Lower leg skin (tissue), 3 donors: ENCODE measurements around the gene ARHGAP40.

Source experiments
- POLR2A ChIP-seq, 2 donors: fragments of 450-650 bp; IDR thresholded peaks; one replicate each; pipeline ENCODE4 v1.6.1; 2016 to 2017; ENCODE audit warnings: antibody characterized with exemption in 2 of 2, mild to moderate bottlenecking in 1 of 2, moderate library complexity in 1 of 2
- TF ChIP-seq, protein P1 (sequence below), 3 donors: fragments of 450-650 bp; IDR thresholded peaks; one replicate each; pipeline ENCODE4 v1.5.1; 2016; ENCODE audit warnings: antibody characterized with exemption in 3 of 3, mild to moderate bottlenecking in 3 of 3, moderate library complexity in 2 of 3

DNA sequence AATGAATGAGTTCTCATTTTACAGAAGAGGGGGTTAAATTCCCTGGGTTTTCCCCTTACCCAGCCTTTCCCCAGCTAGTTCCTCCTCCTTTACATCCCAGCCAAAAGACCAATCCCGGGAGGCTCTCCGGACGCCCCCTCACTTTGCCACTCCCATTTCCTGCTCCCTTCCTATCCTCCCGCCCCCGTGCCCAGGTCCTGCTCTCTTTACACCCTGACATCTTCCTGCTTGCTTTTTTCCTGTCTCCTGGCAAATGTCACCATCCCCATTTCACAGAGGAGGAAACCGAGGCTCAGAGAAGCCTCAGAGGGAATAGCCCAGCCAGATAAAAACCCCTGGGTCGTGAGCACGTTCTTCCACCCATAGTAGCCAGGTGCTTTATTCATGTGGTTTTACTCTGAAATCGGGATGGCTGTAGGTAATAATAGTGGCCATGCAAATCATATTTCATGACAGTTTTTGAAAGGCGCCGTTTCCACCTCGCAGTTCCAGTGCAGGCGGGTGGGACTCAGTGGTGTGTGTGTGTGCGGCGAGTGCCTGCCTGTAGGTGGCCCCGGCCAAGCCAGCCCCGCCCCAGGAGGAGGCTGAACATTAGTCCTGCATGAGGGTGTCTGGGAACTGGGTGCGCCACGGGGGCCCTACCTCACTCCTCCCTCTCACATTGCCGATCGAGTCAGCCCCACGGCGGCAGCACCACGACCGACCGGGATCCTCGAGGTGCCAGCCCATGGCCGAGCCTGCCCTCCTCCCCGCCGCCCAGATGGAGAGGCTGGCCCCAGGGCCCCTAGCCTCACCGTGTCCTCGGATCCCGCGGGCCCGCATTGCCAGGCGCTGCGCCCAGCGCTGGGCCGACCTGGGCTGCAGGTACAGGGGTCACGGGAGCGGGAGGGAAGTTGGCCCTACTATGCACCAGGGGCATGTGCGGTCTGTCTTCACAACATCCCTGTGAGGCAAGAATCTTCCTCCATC, at the start of gene ARHGAP40:
- TF ChIP-seq, protein P1, sequence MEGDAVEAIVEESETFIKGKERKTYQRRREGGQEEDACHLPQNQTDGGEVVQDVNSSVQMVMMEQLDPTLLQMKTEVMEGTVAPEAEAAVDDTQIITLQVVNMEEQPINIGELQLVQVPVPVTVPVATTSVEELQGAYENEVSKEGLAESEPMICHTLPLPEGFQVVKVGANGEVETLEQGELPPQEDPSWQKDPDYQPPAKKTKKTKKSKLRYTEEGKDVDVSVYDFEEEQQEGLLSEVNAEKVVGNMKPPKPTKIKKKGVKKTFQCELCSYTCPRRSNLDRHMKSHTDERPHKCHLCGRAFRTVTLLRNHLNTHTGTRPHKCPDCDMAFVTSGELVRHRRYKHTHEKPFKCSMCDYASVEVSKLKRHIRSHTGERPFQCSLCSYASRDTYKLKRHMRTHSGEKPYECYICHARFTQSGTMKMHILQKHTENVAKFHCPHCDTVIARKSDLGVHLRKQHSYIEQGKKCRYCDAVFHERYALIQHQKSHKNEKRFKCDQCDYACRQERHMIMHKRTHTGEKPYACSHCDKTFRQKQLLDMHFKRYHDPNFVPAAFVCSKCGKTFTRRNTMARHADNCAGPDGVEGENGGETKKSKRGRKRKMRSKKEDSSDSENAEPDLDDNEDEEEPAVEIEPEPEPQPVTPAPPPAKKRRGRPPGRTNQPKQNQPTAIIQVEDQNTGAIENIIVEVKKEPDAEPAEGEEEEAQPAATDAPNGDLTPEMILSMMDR (IDR thresholded peaks at IDR 0.05) = no peak
- TF ChIP-seq POLR2A (IDR thresholded peaks at IDR 0.05) = no peak
